Activated CD8-positive, alpha-beta memory T cell treated with anti-CD3 and anti-CD28 coated beads, Interleukin-2, amount 50 U/mL, for 24 hours (primary cell): ENCODE measurements around the gene SUV39H2.
"Not testable (repeated sequence)": the region's sequence is repeated elsewhere in the genome, so short reads cannot be mapped to it uniquely, and the experiment has no call there.

Experiments used
- DNase-seq: peaks from one replicate; pipeline ENCODE4 v3.0.0-alpha.2; 2020; ENCODE audit errors: extremely low read depth

The SUV39H2 gene

GRCh38 chr10:14878266-14879123 lies at the start of gene SUV39H2:
Gene SUV39H2, plus strand, starts transcription at chr10:14878866. Its CDS starts 23 bp downstream, at chr10:14878889.
- peak; percentile 74 for DNase-seq

- no peak for DNase-seq
Measured at GRCh38 chr10:14833106-14833505, 45.6 kb upstream of the SUV39H2 start.

- DNase-seq: no peak
Measured at GRCh38 chr10:14836208-14836607, 42.5 kb upstream of the SUV39H2 start.

GRCh38 chr10:14837003-14837756 lies 41.5 kb upstream of the SUV39H2 start:
- DNase-seq: no peak

- DNase-seq: peak; percentile 98
Measured at GRCh38 chr10:14837757-14838581, 40.7 kb upstream of the SUV39H2 start, which contains the start of the genes CDNF, HSPA14 and MSANTD7. Gene CDNF, minus strand, starts transcription at chr10:14838037. Its CDS starts 91 bp downstream, at chr10:14837946. Gene HSPA14, plus strand, starts transcription at chr10:14838306. Its CDS starts 97 bp downstream, at chr10:14838403. Gene MSANTD7, plus strand, starts transcription at chr10:14838306. Its CDS starts 3,979 bp downstream, at chr10:14842285.

GRCh38 chr10:14838582-14839304 lies 39.9 kb upstream of the SUV39H2 start:
- no peak for DNase-seq

GRCh38 chr10:14839305-14839695 lies 39.4 kb upstream of the SUV39H2 start:
- no peak for DNase-seq

- no peak for DNase-seq
Measured at GRCh38 chr10:14840178-14840577, 38.5 kb upstream of the SUV39H2 start.

GRCh38 chr10:14843327-14843988 lies 35.2 kb upstream of the SUV39H2 start:
- no peak for DNase-seq

- DNase-seq: no peak
Measured at GRCh38 chr10:14844948-14845347, 33.7 kb upstream of the SUV39H2 start.

GRCh38 chr10:14852236-14852635 lies 26.4 kb upstream of the SUV39H2 start:
- DNase-seq: no peak

- no peak for DNase-seq
Measured at GRCh38 chr10:14855453-14855852, 23.2 kb upstream of the SUV39H2 start.

GRCh38 chr10:14858338-14858960 lies 20.2 kb upstream of the SUV39H2 start:
- no peak for DNase-seq

- DNase-seq: no peak
Measured at GRCh38 chr10:14859043-14859442, 19.6 kb upstream of the SUV39H2 start.

GRCh38 chr10:14859775-14860174 lies 18.9 kb upstream of the SUV39H2 start:
- no peak for DNase-seq

GRCh38 chr10:14860791-14861190 lies 17.9 kb upstream of the SUV39H2 start:
- DNase-seq: no peak

GRCh38 chr10:14864466-14864865 lies 14.2 kb upstream of the SUV39H2 start:
- not testable (repeated sequence) for DNase-seq

GRCh38 chr10:14864871-14865270 lies 13.8 kb upstream of the SUV39H2 start:
- DNase-seq: not testable (repeated sequence)

- no peak for DNase-seq
Measured at GRCh38 chr10:14873090-14873760, 5.4 kb upstream of the SUV39H2 start.
